Endodermal cell (in vitro differentiated cells): Measurements from ENCODE around the gene DCAF5. TPM values are rescaled to one million over a fixed set of nuclear protein-coding genes. Genes with fewer than 3 reads are reported as not detected.

ENCODE experiments used
- DNase-seq: peaks from one replicate; pipeline ENCODE4 v3.0.0-alpha.2; 2017
- H3K27ac ChIP-seq: 2 replicates; pipeline ENCODE4 v1.5.1; 2013; ENCODE audit warnings: mild to moderate bottlenecking, low read depth, low read length, moderate library complexity
- H3K27me3 ChIP-seq: 2 replicates; pipeline ENCODE4 v1.6.1; 2013; ENCODE audit warnings: mild to moderate bottlenecking, low read length, moderate library complexity; ENCODE audit not compliant: insufficient read depth, control insufficient read depth, poor library complexity, severe bottlenecking
- H3K36me3 ChIP-seq: 2 replicates; pipeline ENCODE4 v1.7.0; 2013; ENCODE audit warnings: mild to moderate bottlenecking, low read length, moderate library complexity; ENCODE audit not compliant: control insufficient read depth, insufficient read depth
- H3K4me1 ChIP-seq: one replicate; pipeline ENCODE4 v1.7.0; 2013; ENCODE audit warnings: low read length; ENCODE audit not compliant: control insufficient read depth, insufficient read depth
- H3K4me3 ChIP-seq: 2 replicates; pipeline ENCODE4 v1.5.1; 2013; ENCODE audit warnings: mild to moderate bottlenecking, low read length, moderate library complexity
- H3K9ac ChIP-seq: 2 replicates; pipeline ENCODE4 v1.6.1; 2013; ENCODE audit warnings: mild to moderate bottlenecking, low read length, moderate library complexity; ENCODE audit not compliant: poor library complexity, severe bottlenecking; ENCODE audit errors: extremely low read depth
- H3K9me3 ChIP-seq: 2 replicates; pipeline ENCODE4 v1.6.1; 2013; ENCODE audit warnings: mild to moderate bottlenecking, low read length, moderate library complexity; ENCODE audit not compliant: control insufficient read depth
- H3K27ac Mint-ChIP-seq: 2 replicates; pipeline ENCODE4 v1.8.0; 2020; ENCODE audit warnings: mixed read lengths
- H3K27me3 Mint-ChIP-seq: 2 replicates; pipeline ENCODE4 v1.8.0; 2021; ENCODE audit warnings: mild to moderate bottlenecking, mixed read lengths; ENCODE audit not compliant: insufficient read depth
- H3K36me3 Mint-ChIP-seq: 2 replicates; pipeline ENCODE4 v1.8.0; 2020; ENCODE audit warnings: low read depth, mixed read lengths
- H3K4me1 Mint-ChIP-seq: 2 replicates; pipeline ENCODE4 v1.8.0; 2020; ENCODE audit warnings: mixed read lengths
- H3K4me3 Mint-ChIP-seq: 2 replicates; pipeline ENCODE4 v1.8.0; 2020; ENCODE audit warnings: mild to moderate bottlenecking, moderate library complexity, mixed read lengths
- H3K9me3 Mint-ChIP-seq: 2 replicates; pipeline ENCODE4 v1.8.0; 2020; ENCODE audit warnings: mild to moderate bottlenecking, mixed read lengths
- WGBS, 2 experiments: methylation state at CpG; one replicate each; pipeline versions ENCODE4 v1.1.5 to v1.1.7; 2013; ENCODE audit warnings: missing lambda C conversion rate in 2 of 2, mixed read lengths in 1 of 2; ENCODE audit not compliant: insufficient coverage in 1 of 2, insufficient read length in 1 of 2; 5-methylcytosine and 5-hydroxymethylcytosine counted together
- total RNA-seq, 2 donors: library from RNA; stranded (reverse); fragmentation: NEBNext Ultra II Directional in 1 of 2; extraction: Animal tissue kit (Norgen Biotek cat#: 25700) in 1 of 2; gene quantifications; 2 replicates in 1 of 2; 3 replicates in 1 of 2; pipeline ENCODE4 v1.2.1, GENCODE V29; 2021
- TF ChIP-seq, protein P1 (sequence below): fragments of 200-600 bp; sonication (generic); conservative IDR thresholded peaks from 2 replicates; pipeline ENCODE4 v1.5.0; 2021; ENCODE audit warnings: antibody characterized with exemption, mild to moderate bottlenecking

Gene DCAF5
- total RNA-seq, 2 donors from 2014 or later = 61.1 to 69.6 TPM

GRCh38 chr14:69012256-69012953, 140.5 kb downstream of the DCAF5 start:
- no peak overlapping the region for H3K27ac Mint-ChIP-seq
- peaks cover 17% of the 10 kb centered on the region for H3K4me1 Mint-ChIP-seq
- H3K9ac ChIP-seq = no peak overlapping the region
- no peaks in the 10 kb centered on the region for H3K27me3 Mint-ChIP-seq
- no peak for DNase-seq
- no peak overlapping the region for H3K4me3 ChIP-seq
- H3K4me1 ChIP-seq = peaks cover 10% of the 10 kb centered on the region
- no peaks in the 10 kb centered on the region for H3K36me3 Mint-ChIP-seq
- H3K27me3 ChIP-seq = no peaks in the 10 kb centered on the region
- H3K4me3 Mint-ChIP-seq = no peak overlapping the region
- no peaks in the 10 kb centered on the region for H3K9me3 Mint-ChIP-seq
- H3K27ac ChIP-seq = no peak overlapping the region
- WGBS, 2 experiments = 82 to 94% methylated on average over 3 to 5 of the region's 5 CpGs
- TF ChIP-seq, protein P1, sequence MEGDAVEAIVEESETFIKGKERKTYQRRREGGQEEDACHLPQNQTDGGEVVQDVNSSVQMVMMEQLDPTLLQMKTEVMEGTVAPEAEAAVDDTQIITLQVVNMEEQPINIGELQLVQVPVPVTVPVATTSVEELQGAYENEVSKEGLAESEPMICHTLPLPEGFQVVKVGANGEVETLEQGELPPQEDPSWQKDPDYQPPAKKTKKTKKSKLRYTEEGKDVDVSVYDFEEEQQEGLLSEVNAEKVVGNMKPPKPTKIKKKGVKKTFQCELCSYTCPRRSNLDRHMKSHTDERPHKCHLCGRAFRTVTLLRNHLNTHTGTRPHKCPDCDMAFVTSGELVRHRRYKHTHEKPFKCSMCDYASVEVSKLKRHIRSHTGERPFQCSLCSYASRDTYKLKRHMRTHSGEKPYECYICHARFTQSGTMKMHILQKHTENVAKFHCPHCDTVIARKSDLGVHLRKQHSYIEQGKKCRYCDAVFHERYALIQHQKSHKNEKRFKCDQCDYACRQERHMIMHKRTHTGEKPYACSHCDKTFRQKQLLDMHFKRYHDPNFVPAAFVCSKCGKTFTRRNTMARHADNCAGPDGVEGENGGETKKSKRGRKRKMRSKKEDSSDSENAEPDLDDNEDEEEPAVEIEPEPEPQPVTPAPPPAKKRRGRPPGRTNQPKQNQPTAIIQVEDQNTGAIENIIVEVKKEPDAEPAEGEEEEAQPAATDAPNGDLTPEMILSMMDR = no peak
- H3K36me3 ChIP-seq = no peaks in the 10 kb centered on the region
- no peaks in the 10 kb centered on the region for H3K9me3 ChIP-seq

GRCh38 chr14:69010648-69011047, 142.3 kb downstream of the DCAF5 start:
- DNase-seq = no peak
- TF ChIP-seq, protein P1 = no peak
- no peaks in the 10 kb centered on the region for H3K9me3 ChIP-seq
- no peaks in the 10 kb centered on the region for H3K9me3 Mint-ChIP-seq
- H3K4me1 ChIP-seq = peaks cover 10% of the 10 kb centered on the region
- peaks cover 22% of the 10 kb centered on the region for H3K4me1 Mint-ChIP-seq
- H3K4me3 Mint-ChIP-seq = no peak overlapping the region
- no peak overlapping the region for H3K9ac ChIP-seq
- H3K27ac Mint-ChIP-seq = no peak overlapping the region
- H3K27me3 Mint-ChIP-seq = no peaks in the 10 kb centered on the region
- H3K36me3 Mint-ChIP-seq = no peaks in the 10 kb centered on the region
- H3K27me3 ChIP-seq = no peaks in the 10 kb centered on the region
- H3K27ac ChIP-seq = no peak overlapping the region
- H3K4me3 ChIP-seq = no peak overlapping the region
- WGBS, 2 experiments = 89% methylated on average over 1 of the region's 1 CpG; no CpG with 5 or more reads in 1 of the 2 experiments
- H3K36me3 ChIP-seq = no peaks in the 10 kb centered on the region

GRCh38 chr14:69008421-69008884, 144.5 kb downstream of the DCAF5 start:
- Mint-ChIP-seq H3K4me3 (no peak overlapping the region), H3K9me3 (no peaks in the 10 kb centered on the region), H3K36me3 (no peaks in the 10 kb centered on the region), H3K27ac (no peak overlapping the region), H3K4me1 (peaks cover 14% of the 10 kb centered on the region), H3K27me3 (no peaks in the 10 kb centered on the region)
- TF ChIP-seq, protein P1 = no peak
- Histone ChIP-seq H3K36me3 (no peaks in the 10 kb centered on the region), H3K27me3 (no peaks in the 10 kb centered on the region), H3K9ac (no peak overlapping the region), H3K27ac (peak overlapping the region; percentile 24), H3K4me1 (peaks cover 3% of the 10 kb centered on the region), H3K4me3 (no peak overlapping the region), H3K9me3 (no peaks in the 10 kb centered on the region)
- WGBS, 2 experiments = 91 to 100% methylated on average over 1 of the region's 1 CpG
- no peak for DNase-seq
